HepG2 (cell line): ENCODE data around the gene MAMSTR. TPM values are rescaled to one million over a fixed set of nuclear protein-coding genes. Genes with fewer than 3 reads are reported as not detected.
A peak's percentile ranks its signal among the peaks of the same experiment; 100 is the strongest.

Source experiments
- ARNT ChIP-seq: fragments of 450-650 bp; IDR thresholded peaks from 2 replicates; pipeline ENCODE4 v1.6.1; 2017
- ATF4 ChIP-seq, 2 experiments: fragments of 450-650 bp in 1 of 2; sonication (generic) in 1 of 2; formaldehyde crosslinking; IDR thresholded peaks; 2 replicates each; pipeline versions ENCODE4 v1.5.0 to v1.8.0; 2020 to 2022; ENCODE audit warnings: mild to moderate bottlenecking in 1 of 2, missing genetic modification reagents in 1 of 2
- CAMTA2 ChIP-seq: sonication (generic); formaldehyde crosslinking; IDR thresholded peaks from 2 replicates; pipeline ENCODE4 v1.4.0; 2020; ENCODE audit warnings: mild to moderate bottlenecking, missing genetic modification reagents, borderline replicate concordance
- CREB1 ChIP-seq, 2 experiments: fragments of 450-650 bp in 1 of 2; IDR thresholded peaks; 2 replicates each; pipeline ENCODE4 v1.6.1; 2016 to 2017; ENCODE audit warnings: control low read depth in 1 of 2, mild to moderate bottlenecking in 1 of 2, missing compliant biosample characterization in 1 of 2, missing genetic modification characterization in 1 of 2
- DRAP1 ChIP-seq: IDR thresholded peaks from 2 replicates; pipeline ENCODE4 v1.6.1; 2016; ENCODE audit warnings: missing genetic modification reagents, missing compliant biosample characterization
- ETV6 ChIP-seq: sonication (generic); formaldehyde crosslinking; conservative IDR thresholded peaks from 2 replicates; pipeline ENCODE4 v1.4.0; 2020; ENCODE audit warnings: missing genetic modification reagents
- FOSL2 ChIP-seq: sonication (generic); formaldehyde crosslinking; IDR thresholded peaks from 2 replicates; pipeline ENCODE4 v1.4.0; 2020; ENCODE audit warnings: missing genetic modification reagents
- HES4 ChIP-seq: sonication (generic); formaldehyde crosslinking; IDR thresholded peaks from 2 replicates; pipeline ENCODE4 v1.9.0; 2021; ENCODE audit warnings: mild to moderate bottlenecking, missing genetic modification reagents, borderline replicate concordance
- JDP2 ChIP-seq: sonication (generic); formaldehyde crosslinking; IDR thresholded peaks from 2 replicates; pipeline ENCODE4 v1.8.1; 2022; ENCODE audit warnings: missing genetic modification reagents, borderline replicate concordance
- MAFF ChIP-seq: IDR thresholded peaks from 2 replicates; pipeline ENCODE4 v1.6.1; 2011; ENCODE audit warnings: low read depth, low read length, improper control_type of control experiment
- MXD4 ChIP-seq: IDR thresholded peaks from 2 replicates; pipeline ENCODE4 v1.6.1; 2016; ENCODE audit warnings: mild to moderate bottlenecking, missing biosample characterization, missing genetic modification reagents
- NFIB ChIP-seq: sonication (generic); formaldehyde crosslinking; IDR thresholded peaks from 2 replicates; pipeline ENCODE4 v1.9.0; 2021; ENCODE audit warnings: missing genetic modification reagents, mild to moderate bottlenecking, borderline replicate concordance
- POGZ ChIP-seq: sonication (generic); formaldehyde crosslinking; IDR thresholded peaks from 2 replicates; pipeline ENCODE4 v1.4.0; 2020; ENCODE audit warnings: mild to moderate bottlenecking, missing genetic modification reagents
- SOX13 ChIP-seq, 3 experiments: fragments of 450-650 bp in 1 of 3; sonication (generic) in 1 of 3; formaldehyde crosslinking in 1 of 3; IDR thresholded peaks in 2 of 3; conservative IDR thresholded peaks in 1 of 3; 2 replicates each; pipeline versions ENCODE4 v1.5.0 to v1.6.1; 2016 to 2020; ENCODE audit warnings: antibody characterized with exemption in 1 of 3, mild to moderate bottlenecking in 1 of 3, missing compliant biosample characterization in 1 of 3, missing genetic modification reagents in 1 of 3, moderate library complexity in 1 of 3
- SP2 ChIP-seq: sonication (generic); formaldehyde crosslinking; IDR thresholded peaks from 2 replicates; pipeline ENCODE4 v1.5.1; 2020; ENCODE audit warnings: mild to moderate bottlenecking, missing genetic modification reagents
- TCF12 ChIP-seq, 2 experiments: fragments of 450-650 bp in 1 of 2; sonication (generic) in 1 of 2; formaldehyde crosslinking in 1 of 2; IDR thresholded peaks; 2 replicates each; pipeline versions ENCODE4 v1.6.1 to v1.8.0; 2017 to 2022; ENCODE audit warnings: antibody characterized with exemption in 1 of 2, mild to moderate bottlenecking in 1 of 2, missing genetic modification reagents in 1 of 2, moderate library complexity in 1 of 2
- YY1 ChIP-seq: IDR thresholded peaks from 2 replicates; pipeline ENCODE4 v1.6.1; 2011; ENCODE audit warnings: low read length, low read depth, moderate library complexity, mild to moderate bottlenecking; ENCODE audit not compliant: insufficient read depth, insufficient replicate concordance
- ZBED4 ChIP-seq: sonication (generic); formaldehyde crosslinking; IDR thresholded peaks from 2 replicates; pipeline ENCODE4 v1.4.0; 2020; ENCODE audit warnings: missing genetic modification reagents, borderline replicate concordance
- ZBTB7A ChIP-seq: sonication (generic); formaldehyde crosslinking; IDR thresholded peaks from 2 replicates; pipeline ENCODE4 v1.8.0; 2022; ENCODE audit warnings: mild to moderate bottlenecking, missing genetic modification reagents
- ZKSCAN8 ChIP-seq: IDR thresholded peaks from 2 replicates; pipeline ENCODE4 v1.6.1; 2016; ENCODE audit warnings: borderline replicate concordance, missing genetic modification reagents, missing compliant biosample characterization
- ZNF12 ChIP-seq: sonication (generic); formaldehyde crosslinking; IDR thresholded peaks from 2 replicates; pipeline ENCODE4 v1.5.0; 2020; ENCODE audit warnings: missing genetic modification reagents
- ZNF136 ChIP-seq: sonication (generic); formaldehyde crosslinking; IDR thresholded peaks from 2 replicates; pipeline ENCODE4 v1.8.1; 2022; ENCODE audit warnings: low read depth, mild to moderate bottlenecking, moderate library complexity, missing genetic modification reagents
- ZNF138 ChIP-seq: sonication (generic); formaldehyde crosslinking; IDR thresholded peaks from 2 replicates; pipeline ENCODE4 v1.5.0; 2020; ENCODE audit warnings: mild to moderate bottlenecking, low read depth, missing genetic modification reagents
- ZNF232 ChIP-seq: sonication (generic); formaldehyde crosslinking; IDR thresholded peaks from 2 replicates; pipeline ENCODE4 v1.4.0; 2020; ENCODE audit warnings: missing genetic modification reagents, borderline replicate concordance
- ZNF282 ChIP-seq: fragments of 450-650 bp; IDR thresholded peaks from 2 replicates; pipeline ENCODE4 v1.6.1; 2018; ENCODE audit not compliant: partially characterized antibody
- ZNF672 ChIP-seq: sonication (generic); formaldehyde crosslinking; IDR thresholded peaks from 2 replicates; pipeline ENCODE4 v1.8.1; 2022; ENCODE audit warnings: missing genetic modification reagents
- ZZZ3 ChIP-seq: sonication (generic); formaldehyde crosslinking; IDR thresholded peaks from 2 replicates; pipeline ENCODE4 v1.4.0; 2020; ENCODE audit warnings: missing genetic modification reagents, mild to moderate bottlenecking, borderline replicate concordance
- polyA plus RNA-seq, 8 experiments: library from polyadenylated mRNA; depleted of rRNA in 3 of 8; stranded (reverse) in 7 of 8; unstranded in 1 of 8; fragments of >200 nt; fragmentation: Illumina TruSeq in 4 of 8; extraction: Trizol in 4 of 8; gene quantifications; 2 replicates each; pipeline versions ENCODE4 v1.2.1 to v1.2.3, GENCODE V29; 2011 to 2016; ENCODE audit warnings: low read depth in 4 of 8, missing spikeins in 1 of 8, mixed read lengths in 1 of 8; ENCODE audit not compliant: insufficient read depth in 1 of 8
- total RNA-seq, 5 experiments: library from RNA; depleted of rRNA; stranded (reverse); fragments of >200 nt; fragmentation: Illumina TruSeq; extraction: Trizol; gene quantifications; 2 replicates each; pipeline ENCODE4 v1.2.3, GENCODE V29; 2016; ENCODE audit warnings: low read depth in 1 of 5

The MAMSTR gene
- total and polyA plus RNA-seq, 2 of the 13 experiments (the other 11 are each of a cell fraction or from before 2014, with no cell fraction given) = 2.2 to 2.4 TPM

GRCh38 chr19:48685583-48685982 lies 33.9 kb downstream of the MAMSTR start (continued):
- TF ChIP-seq CAMTA2 (CRISPR knock-in tag) (no peak), ZKSCAN8 (no peak), ZNF136 (CRISPR knock-in tag) (no peak), YY1 (no peak), ZNF282 (no peak), ZNF12 (no peak), ZNF672 (CRISPR knock-in tag) (no peak), HES4 (CRISPR knock-in tag) (no peak), DRAP1 (CRISPR knock-in tag) (no peak), SOX13 (IDR thresholded peaks at IDR 0.05) (peak; percentile 67), SOX13 (CRISPR knock-in tag; conservative IDR thresholded peaks at IDR 0.05 in 1 of 2, IDR thresholded peaks at IDR 0.05 in 1 of 2) (peak in 1 of 2 experiments; percentile 67; a peak in 2 of 4 replicates), ETV6 (CRISPR knock-in tag) (no peak), CREB1 (IDR thresholded peaks at IDR 0.05) (peak; percentile 55; the same call in 1 of the 2 replicates), CREB1 (CRISPR knock-in tag; IDR thresholded peaks at IDR 0.05) (no peak), TCF12 (IDR thresholded peaks at IDR 0.05) (no peak), TCF12 (CRISPR knock-in tag; IDR thresholded peaks at IDR 0.05) (no peak), ZBED4 (CRISPR knock-in tag) (no peak; the same call in 1 of the 2 replicates), ZNF138 (CRISPR knock-in tag) (no peak), ZBTB7A (no peak), NFIB (no peak), ATF4 (CRISPR knock-in tag; IDR thresholded peaks at IDR 0.05) (0 out of 4 replicates have a peak, but pooled peaks of 1 of the 2 experiments have one; percentile 17), MXD4 (CRISPR knock-in tag) (no peak), MAFF (no peak), JDP2 (CRISPR knock-in tag) (no peak), POGZ (no peak), ARNT (no peak), ZZZ3 (no peak), ZNF232 (CRISPR knock-in tag) (no peak), FOSL2 (peak; percentile 95), SP2 (no peak)
